ENCODE data around the gene SLC45A2.

- TF ChIP-seq CTCF (IDR thresholded peaks at IDR 0.05; ENCODE audit: insufficient read depth, low read length, poor library complexity, severe bottlenecking) (no peak), EZH2phosphoT487 (conservative IDR thresholded peaks at IDR 0.05; ENCODE audit: low read length) (no peak)
Measured at GRCh38 chr5:33944543-33945132, 39.9 kb downstream of the SLC45A2 start.
